ENCODE data around the gene NTRK2. TPM values are rescaled to one million over a fixed set of nuclear protein-coding genes. Genes with fewer than 3 reads are reported as not detected.

Gene NTRK2
- total and polyA plus RNA-seq, 10 of the 15 experiments (the other 5 are each of a cell fraction or from before 2014, with no cell fraction given) = 0.42 to 4.6 (median 0.65) TPM

GRCh38 chr9:84754461-84754860, 84.9 kb downstream of the NTRK2 start (continued):
- TF ChIP-seq ATF2 (IDR thresholded peaks at IDR 0.05; ENCODE audit: low read length) (0 out of 2 replicates have a peak, but pooled peaks have one; percentile 25), RUNX3 (IDR thresholded peaks at IDR 0.05; ENCODE audit: low read length) (peak; percentile 73), ELK1 (IDR thresholded peaks at IDR 0.05; ENCODE audit: low read depth, low read length) (no peak), ZNF384 (IDR thresholded peaks at IDR 0.05; ENCODE audit: borderline replicate concordance, low read depth, low read length) (no peak), RAD51 (IDR thresholded peaks at IDR 0.05) (no peak), PBX3 (IDR thresholded peaks at IDR 0.05; ENCODE audit: insufficient replicate concordance, low read depth, low read length) (no peak), ZBTB40 (IDR thresholded peaks at IDR 0.05; ENCODE audit: borderline replicate concordance) (no peak), EZH2 (IDR thresholded peaks at IDR 0.05; ENCODE audit: borderline replicate concordance, control insufficient read depth, low read depth, low read length) (no peak), CHD1 (IDR thresholded peaks at IDR 0.05; ENCODE audit: low read depth, low read length) (no peak), RELA (IDR thresholded peaks at IDR 0.05; ENCODE audit: borderline replicate concordance, partially characterized antibody) (no peak), ATF3 (IDR thresholded peaks at IDR 0.05; ENCODE audit: borderline replicate concordance, extremely low read depth, low read depth, low read length) (no peak), SMC3 (IDR thresholded peaks at IDR 0.05; ENCODE audit: borderline replicate concordance, low read length) (no peak; the same call in 1 of the 2 replicates), EED (IDR thresholded peaks at IDR 0.05; ENCODE audit: low read depth) (no peak), IKZF2 (IDR thresholded peaks at IDR 0.05) (peak in 1 of 2 experiments; percentile 24; a peak in 2 of 4 replicates), POLR2AphosphoS5 (IDR thresholded peaks at IDR 0.05; ENCODE audit: low read length) (no peak), SIN3A (IDR thresholded peaks at IDR 0.05; ENCODE audit: low read depth, low read length) (no peak), ZNF687 (IDR thresholded peaks at IDR 0.05) (no peak; the same call in 1 of the 2 replicates), RFX5 (IDR thresholded peaks at IDR 0.05; ENCODE audit: low read depth, low read length) (no peak)
